HG03060 (cell line): ENCODE data around the gene GBF1.
A peak's percentile ranks its signal among the peaks of the same experiment; 100 is the strongest.

Source experiments
- ATAC-seq: cut with Tn5 transposase; IDR thresholded peaks from one replicate; pipeline ENCODE4 v1.9.1; 2021; ENCODE audit warnings: low read depth, moderate number of reproducible peaks; ENCODE audit not compliant: unreplicated experiment

GBF1 gene

DNA sequence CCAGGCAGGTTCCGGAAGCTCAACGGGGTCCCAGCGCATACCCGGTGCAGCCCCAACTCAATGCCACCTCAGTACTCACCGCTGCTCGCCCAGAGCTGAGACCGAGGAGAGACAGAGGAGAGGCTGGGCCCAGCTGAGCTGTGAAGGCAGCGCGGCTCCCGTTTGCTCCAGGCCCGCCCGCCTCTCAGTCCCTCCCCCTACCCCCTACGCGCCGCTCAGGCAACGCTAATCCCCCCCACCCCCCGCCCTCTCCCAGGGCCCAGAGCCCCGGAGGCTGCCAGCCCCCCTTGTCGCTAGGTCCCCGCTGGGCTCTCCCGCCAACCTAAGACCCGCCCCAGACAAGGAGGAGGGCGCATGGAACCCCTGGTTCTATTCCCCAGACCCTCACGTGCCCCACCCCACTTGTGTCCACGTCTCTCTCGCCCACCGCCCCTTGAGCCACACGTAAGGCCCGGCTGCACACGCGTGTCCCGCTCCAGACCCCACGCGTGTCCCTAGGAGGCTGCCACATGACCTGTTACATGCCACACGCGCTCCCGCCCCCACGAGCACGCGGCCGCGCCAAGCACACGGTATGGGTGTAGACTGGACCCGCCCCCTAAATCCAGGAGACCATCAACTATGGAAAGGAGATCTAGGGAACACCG lies 173.4 kb downstream of the GBF1 start, which contains the start of gene PSD:
Gene PSD, minus strand, starts transcription at position 164 of the 647 bp plus-strand sequence. CDS start 1,747 bp downstream, outside the sequence.
- no peak for ATAC-seq

DNA sequence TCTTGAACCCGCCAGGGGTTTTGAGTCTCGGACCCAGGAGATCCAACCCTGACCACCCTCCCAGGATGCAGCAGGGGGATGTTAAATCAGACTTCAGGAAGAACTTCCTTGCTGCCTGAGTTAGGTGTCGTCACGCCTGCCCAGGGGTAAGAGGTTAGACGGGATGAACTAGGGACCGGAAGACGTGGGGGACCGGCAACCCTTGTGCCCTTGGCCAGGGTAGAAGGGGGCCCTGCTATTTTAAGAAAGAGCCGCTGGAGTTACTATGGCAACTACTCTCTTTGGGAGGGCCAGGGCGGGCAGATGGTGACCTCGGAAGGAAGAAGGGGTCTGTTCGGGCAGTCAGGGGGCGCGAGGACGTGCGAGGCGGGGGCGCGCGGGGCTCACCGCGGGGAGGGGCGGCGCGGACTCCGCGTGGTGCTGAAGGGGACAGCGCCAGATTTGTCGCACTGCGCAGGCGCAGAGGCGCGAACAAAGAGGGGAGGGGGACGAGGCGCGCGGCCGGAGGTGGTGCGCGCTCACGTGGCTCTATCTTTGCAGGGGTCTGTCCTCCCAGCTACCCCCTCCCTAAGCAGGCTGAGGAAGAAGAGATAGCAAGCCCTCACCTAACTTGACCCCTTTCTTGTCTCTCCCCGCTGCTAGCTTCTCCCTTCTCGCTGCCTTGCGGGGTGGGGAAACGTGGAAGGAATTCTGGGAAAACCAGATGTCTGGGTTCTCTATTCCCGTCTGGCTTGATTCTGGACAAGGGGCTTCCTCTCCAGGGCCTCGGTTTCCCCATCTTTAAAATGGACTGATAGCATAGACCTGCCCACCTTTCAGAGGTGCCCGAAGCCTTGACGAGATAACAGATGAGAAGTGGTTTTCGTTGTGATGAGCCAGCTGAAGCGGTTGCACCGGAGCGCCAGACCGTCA lies 174.2 kb downstream of the GBF1 start:
- ATAC-seq = no peak

DNA sequence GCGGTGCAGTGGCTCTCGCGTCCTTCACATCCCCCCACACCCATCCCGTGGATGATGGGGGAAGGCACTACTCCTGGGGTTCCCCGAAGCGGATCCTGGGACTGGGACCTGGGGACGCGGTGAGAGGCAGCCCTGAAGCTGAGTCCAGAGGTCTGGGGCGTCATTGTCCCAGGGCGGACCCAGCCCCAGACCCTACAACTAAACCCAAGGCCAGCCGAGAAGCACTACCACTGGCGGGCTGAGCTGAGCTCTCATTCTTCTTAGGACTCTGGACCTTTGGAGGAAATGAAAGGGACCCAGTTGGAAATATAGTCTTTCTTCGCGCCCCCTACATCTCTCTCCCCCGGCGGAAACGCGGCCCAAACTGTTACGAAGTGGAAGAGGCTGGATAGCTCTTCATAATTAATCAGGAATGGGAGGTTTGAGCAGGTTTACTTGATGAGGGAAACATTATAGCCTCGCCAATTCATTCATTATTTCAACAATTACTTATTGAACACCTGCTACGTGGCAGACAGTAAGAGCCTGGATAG lies 174.9 kb downstream of the GBF1 start:
- no peak for ATAC-seq

DNA sequence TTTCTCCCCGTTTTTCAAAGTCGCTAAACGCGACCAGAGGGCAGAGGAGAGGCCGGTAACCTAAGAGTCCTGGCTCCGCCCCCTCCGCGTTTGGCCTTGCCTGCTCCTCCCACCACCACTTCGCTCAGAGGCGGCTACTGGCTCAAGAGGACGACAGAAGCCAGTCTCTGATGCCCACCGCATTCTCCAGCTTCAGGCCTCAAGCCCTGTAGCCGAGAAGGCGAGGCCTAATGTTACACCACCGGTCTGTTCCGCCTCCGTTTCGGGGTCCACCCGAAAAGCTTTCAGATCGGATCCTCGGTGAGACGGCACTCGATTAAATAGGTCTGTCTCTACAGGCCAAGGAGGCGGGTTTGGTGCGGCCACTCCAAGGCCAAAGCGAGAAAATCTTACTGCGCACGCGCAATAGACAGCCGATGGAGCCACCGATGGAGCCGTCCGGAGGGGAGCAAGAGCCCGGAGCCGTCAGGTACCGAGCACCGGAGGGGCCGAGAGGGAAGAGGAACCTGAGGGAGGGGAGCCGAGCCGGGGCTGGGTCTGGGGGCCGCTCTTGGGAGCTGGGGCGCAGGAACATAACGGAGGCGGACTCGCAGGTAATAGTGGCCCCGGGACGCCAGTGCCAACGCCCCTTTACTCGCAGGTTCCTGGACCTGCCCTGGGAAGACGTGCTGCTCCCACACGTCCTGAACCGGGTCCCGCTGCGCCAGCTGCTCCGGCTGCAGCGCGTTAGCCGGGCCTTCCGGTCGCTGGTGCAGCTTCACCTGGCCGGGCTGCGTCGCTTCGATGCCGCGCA lies 175.6 kb downstream of the GBF1 start, which contains the start of gene FBXL15:
Gene FBXL15, plus strand, starts transcription at position 123 of the 793 bp plus-strand sequence. Its CDS starts 294 bp downstream, at position 417.
- peak; percentile 64 for ATAC-seq

DNA sequence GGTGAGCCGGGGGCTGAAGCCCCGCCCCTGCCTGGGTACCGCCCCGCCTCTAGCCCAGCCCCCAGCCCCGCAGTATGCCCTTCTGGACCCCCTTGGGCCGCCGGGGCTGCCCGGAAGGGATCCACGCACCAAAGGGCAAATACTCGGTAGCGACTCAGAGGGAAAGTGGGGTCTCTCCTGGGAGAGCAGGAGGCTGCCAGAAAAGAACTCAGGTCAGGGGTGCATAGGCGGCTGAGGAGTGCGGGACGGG lies 176.1 kb downstream of the GBF1 start:
- ATAC-seq = no peak

DNA sequence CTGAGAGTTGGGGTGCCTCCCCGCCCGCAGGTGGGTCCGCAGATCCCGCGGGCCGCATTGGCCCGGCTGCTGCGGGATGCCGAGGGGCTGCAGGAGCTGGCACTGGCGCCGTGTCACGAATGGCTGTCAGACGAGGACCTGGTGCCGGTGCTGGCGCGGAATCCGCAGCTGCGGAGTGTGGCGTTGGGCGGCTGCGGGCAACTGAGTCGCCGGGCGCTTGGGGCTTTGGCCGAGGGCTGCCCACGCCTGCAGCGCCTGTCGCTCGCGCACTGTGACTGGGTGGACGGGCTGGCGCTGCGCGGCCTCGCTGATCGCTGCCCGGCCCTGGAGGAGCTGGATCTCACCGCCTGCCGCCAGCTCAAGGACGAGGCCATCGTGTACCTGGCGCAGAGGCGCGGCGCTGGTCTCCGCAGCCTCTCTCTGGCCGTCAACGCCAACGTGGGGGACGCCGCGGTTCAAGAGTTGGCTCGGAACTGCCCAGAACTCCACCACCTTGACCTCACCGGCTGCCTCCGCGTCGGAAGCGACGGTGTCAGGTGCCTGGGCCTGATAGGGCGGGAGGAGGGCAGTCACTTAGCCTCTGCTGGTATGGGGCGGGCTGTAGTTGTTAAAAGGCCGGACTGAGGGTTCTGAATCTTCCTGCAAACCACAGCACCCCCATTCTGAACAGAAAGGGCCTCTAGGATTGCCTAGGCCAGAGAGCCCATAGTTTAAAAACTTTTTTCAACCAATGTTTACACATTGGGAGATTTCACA lies 176.6 kb downstream of the GBF1 start:
- no peak for ATAC-seq

DNA sequence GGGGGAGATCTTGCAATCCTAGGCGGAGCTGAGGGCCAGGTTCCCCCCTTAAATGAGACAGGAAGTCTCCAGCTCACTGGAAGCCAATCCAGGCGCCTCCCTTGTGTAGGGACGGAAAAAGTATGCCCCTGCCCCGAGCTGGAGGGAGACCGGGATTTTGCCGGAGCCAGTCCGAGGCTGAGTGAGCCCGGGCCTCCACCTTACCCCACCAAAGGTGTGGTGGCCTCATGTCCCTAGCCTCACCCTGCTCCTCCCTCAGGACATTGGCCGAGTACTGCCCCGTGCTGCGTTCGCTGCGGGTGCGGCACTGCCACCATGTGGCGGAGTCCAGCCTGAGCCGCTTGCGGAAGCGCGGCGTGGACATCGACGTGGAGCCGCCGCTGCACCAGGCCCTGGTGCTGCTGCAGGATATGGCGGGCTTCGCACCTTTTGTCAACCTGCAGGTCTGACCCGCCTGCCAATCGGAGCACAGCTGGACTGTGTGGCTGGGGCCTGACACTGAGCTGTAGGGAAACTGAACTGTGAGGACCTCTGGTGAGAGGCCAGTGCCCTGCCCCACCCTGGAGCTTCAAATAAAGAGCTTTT lies 177.3 kb downstream of the GBF1 start:
- no peak for ATAC-seq

DNA sequence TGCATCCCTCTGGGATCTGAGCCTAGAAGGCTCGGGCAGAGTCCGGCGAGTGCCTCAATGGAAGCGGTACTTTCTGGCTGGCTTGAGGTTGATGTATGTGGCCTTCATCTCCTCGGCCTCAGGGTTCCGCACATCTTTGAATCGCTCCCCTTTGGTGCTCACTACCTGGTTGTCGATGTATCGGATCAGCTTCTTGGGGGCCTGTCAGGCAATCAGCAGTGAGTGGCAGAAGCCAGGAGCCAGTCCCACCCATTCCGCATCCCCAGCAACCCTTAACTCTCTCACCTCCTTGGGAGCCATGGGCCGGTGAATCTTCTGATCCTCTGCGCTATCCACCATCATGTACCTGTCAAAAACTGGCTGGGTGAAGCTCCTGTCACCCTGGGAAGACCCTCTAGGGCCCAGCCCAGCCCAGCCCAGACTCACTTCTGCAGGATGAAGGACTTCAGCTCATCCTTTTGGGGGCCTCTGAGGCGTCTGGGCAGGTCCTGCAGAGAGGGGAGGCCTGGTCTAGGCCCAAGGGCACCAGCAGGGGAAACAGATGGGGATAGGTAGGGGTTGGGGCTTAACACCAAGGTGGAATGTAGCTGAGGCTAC lies 178.1 kb downstream of the GBF1 start:
- ATAC-seq = no peak

DNA sequence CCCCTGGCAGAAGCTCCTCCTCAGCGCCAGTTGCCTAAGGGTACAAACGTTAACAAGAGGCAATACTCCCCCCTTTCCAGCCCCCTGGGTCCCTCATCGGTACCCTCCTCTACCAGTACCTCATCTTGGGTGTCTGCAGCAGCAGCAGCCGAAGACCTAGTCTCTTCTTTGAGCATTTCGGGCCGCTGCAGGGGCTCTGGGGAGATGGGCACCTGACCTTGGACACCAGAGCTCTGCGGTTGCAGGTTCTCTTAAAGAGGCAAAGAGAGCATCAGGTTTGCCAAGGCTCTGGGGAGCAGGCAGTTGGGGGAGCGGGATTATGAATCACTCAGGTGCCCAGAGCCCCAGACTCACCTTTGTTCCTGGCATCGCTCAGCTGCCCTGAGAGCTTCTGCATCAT lies 178.8 kb downstream of the GBF1 start:
- no peak for ATAC-seq

DNA sequence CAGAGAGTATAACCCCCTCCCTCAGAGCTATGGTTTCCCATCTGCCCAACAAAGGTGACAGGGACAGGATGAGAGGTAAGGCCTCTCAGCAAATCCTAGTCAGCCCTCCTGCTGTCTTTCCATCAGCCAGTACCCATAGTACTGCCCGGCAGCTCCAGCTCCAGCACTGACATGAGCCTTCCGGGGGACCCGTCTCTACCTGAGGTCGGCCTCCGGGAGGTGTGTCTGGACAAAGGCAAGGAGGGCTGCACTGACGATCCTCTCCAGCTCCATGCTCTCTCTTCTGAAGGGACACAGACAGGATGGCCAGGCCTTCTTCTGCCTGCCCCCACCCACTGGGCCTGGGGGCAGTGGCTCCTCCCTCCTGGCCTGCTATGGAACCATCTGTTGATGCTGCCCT lies 179.6 kb downstream of the GBF1 start:
- no peak for ATAC-seq

DNA sequence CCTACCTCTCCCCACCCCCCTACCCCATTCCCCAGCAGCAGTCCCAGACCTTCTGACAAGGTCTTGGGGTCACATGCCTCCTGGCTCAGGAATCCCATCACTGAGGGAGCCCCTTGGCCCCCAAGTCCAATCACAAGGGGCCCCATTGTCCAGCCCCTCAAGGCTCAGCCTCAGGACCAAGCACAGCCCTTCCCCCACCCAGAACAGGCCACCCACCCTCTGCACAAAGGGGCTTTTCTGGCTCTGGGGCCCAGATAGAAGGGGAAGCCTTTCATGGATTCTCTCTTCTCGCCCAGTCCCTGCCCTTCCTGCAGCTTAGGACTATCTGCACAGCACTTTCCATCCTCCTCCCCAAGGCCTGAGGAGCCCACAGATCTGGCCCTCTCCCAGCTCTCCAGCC lies 180.1 kb downstream of the GBF1 start:
- no peak for ATAC-seq

DNA sequence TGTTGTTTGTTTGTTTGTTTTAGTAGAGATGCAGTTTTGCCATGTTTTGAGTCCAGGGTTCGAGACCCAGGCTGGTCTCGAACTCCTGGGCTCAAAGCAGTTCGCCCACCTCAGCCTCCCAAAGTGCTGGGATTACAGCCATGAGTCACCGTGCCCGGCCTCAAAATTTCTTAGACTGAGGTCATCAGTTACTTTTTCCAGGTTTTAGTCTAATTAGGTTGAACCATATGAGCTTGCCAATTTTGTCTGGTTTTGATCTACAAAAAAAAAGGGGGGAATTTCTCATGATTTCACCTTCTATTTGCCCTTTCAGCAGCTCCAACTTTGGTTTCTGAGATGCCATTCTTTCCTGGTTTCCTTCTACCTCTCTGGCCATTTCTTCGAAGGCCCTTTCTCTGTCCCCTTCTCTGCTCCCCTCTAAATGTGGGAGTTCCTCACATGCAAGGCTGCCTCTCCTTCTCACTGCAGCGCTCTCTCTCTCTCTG lies 181.5 kb downstream of the GBF1 start:
- no peak for ATAC-seq

DNA sequence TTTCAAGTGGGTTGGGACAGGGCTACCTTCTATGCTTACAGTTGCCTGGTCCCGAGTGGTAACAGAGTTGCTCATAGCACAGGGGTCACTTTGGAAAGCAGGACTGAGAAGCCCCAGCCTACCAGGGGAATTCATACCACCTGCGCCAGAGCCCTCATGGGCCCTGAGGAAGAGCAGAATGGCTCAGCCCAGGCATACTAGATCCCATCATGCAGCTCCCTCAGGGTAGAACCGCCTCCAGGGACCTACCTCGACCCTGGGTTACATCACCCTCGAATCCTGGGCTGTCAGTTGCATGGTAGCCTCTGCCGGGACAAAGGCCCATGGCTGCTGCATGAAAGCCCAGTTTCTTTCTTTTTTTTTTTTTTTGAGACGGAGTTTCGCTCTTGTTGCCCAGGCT lies 184.1 kb downstream of the GBF1 start:
- ATAC-seq = no peak

DNA sequence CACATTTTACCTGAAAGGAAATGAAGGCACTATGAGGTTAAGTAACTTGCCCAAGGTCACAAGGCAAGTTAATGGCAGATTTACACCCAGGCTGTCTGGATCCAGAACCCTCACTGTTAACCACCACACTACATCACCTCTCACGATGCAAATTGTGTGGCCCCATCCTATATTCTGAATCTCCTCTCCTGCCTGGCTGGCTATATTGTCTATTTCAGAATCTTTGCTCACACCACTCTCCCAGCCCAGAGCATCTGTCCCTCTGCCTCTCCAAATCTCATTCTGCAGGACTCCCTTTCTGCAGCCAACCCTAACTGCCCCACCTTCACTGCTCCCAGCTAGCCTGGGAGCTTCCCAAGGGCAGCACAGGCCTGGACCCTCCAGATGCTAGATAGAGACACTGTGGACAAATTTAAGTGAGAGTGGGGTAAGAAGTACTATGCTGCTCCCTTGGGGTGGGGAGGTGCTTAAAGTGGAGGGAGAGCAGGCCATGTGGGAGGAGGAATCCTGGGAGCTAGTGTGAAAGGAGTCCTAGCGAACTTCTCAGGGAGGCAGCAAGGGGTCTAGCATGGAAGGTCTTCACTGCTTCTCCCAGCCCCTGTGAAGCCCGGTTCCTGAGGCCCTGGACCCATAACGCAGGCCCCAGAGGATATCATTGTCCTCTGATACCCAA lies 186.3 kb downstream of the GBF1 start:
- ATAC-seq = no peak
